GM18873 (cell line): ENCODE results near the gene SPTLC1.
"Not testable (repeated sequence)": the region's sequence is repeated elsewhere in the genome, so short reads cannot be mapped to it uniquely, and the experiment has no call there.

Experiments
- ATAC-seq: cut with Tn5 transposase; IDR thresholded peaks from one replicate; pipeline ENCODE4 v1.9.1; 2021; ENCODE audit warnings: mild to moderate bottlenecking, moderate library complexity, moderate number of reproducible peaks; ENCODE audit not compliant: unreplicated experiment, low FRiP score

Gene SPTLC1

DNA sequence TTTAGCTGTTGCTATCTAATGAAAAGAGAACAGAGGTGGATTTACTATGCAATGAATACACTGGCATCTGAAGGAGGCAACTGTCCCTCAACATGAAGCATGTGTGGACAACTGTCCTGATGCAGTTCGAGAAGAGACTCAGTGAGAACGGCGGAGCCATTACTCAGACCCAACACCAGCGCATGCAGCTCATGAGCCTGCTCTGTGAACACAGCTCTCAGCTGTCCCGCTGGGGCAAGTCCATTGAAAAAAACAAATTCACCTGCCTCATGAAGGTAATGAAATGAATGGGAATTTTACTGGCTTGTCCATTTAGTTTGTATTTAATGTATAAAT lies 78.8 kb downstream of the SPTLC1 start:
- ATAC-seq = no peak

- ATAC-seq = no peak
Measured at GRCh38 chr9:92035687-92036410, 79.4 kb downstream of the SPTLC1 start.

GRCh38 chr9:92035146-92035545 lies 80.1 kb downstream of the SPTLC1 start:
- ATAC-seq = no peak

DNA sequence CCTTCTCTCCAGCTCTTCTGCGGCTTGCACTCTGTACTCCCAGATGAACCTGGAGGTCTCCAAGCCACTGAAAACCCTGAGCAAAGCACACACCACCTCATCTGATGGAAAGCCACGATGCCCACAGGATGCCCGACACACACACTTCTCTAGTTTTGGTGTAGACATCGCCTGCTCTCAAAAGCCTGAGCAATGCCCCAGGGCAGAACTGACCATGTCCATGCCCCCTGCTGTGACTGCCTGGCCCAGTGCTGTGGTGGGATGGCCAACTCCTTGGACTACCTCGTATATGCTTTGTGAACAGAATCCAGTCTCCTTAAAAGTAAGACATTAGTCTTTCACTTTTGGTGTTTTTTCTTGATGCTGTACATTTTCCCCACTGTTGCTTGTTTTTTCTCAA lies 81.2 kb downstream of the SPTLC1 start:
- no peak for ATAC-seq

GRCh38 chr9:92033307-92033706 lies 81.9 kb downstream of the SPTLC1 start:
- no peak for ATAC-seq

GRCh38 chr9:92032891-92033290 lies 82.3 kb downstream of the SPTLC1 start:
- ATAC-seq = no peak

DNA sequence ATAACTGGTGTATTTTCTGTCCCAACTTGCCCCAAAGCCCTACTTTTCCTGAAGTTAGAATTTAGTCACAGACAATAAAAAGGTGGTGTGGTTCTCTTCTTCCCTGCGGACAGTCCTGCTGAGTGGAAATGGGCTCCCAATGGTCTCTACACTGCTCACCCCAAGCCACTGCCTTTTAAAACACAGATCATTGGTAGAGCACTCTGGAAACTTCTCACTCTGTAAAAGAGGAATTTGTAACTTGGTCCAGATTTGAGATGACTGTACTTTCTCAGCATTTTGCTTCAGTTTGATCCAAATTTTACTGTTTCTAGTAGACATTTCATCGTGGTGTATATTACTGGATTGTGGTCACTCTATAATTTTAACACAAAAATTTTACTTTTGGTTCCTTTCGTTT lies 84.8 kb downstream of the SPTLC1 start:
- no peak for ATAC-seq

DNA sequence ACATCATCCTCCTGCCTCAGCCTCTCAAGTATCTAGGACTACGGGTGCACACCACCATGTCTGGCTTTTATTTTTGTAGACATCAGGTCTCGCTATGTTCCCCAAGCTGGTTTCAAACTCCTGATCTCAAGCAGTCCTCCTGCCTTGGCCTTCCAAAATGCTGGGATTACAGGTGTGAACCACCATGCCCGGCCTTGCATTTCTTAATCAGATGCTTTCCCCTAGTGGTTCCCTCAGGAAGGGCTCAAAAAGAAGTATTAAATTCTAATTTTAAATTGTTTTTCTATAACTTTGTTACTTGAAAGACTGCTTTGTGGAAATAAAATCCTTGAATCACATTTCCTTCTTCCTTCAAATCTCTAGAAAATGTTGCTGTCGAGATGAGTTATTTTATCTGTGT lies 85.7 kb downstream of the SPTLC1 start:
- no peak for ATAC-seq

GRCh38 chr9:92026206-92027002 lies 88.8 kb downstream of the SPTLC1 start:
- no peak for ATAC-seq

GRCh38 chr9:92021785-92022541 lies 93.2 kb downstream of the SPTLC1 start:
- ATAC-seq = not testable (repeated sequence)

GRCh38 chr9:92019658-92020057 lies 95.6 kb downstream of the SPTLC1 start:
- no peak for ATAC-seq

- no peak for ATAC-seq
Measured at GRCh38 chr9:92010705-92011536, 104.3 kb downstream of the SPTLC1 start.

GRCh38 chr9:92010253-92010652 lies 105.0 kb downstream of the SPTLC1 start:
- ATAC-seq = not testable (repeated sequence)

DNA sequence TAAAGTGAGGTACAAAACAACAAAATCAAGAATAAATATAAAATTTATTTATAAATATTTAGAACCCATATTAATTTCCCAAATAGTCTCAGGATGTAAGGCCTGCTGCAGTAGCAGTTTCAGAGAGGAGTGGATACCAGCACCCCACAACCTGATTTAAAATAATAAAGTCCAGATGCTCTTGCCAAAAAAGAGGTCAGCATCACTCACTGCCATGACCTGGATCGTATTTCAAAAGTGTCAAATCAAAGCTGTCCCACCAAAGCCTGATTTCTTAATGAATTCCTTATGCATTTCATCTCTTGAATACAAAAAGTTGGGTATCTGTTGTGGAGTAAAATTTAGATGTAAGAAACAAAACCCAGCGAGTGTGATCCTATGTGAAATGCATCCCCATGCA lies 107.2 kb downstream of the SPTLC1 start:
- ATAC-seq = no peak

DNA sequence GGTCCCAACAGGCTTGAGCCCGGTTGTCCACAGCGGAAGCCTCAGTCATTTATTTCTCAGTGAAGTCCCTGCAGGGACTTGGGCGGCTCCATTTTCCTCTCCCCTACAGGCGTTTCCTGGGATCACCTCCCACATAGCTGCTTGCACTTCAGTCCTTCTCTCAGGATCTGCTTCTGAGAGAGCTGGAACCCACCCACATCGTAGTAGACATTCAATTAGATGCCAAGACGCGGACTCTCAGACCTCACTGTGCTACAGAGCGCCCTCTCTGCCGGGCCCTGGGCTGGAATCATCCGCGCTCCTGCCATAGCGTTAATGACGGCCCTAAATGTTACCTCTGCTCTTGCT lies 111.2 kb downstream of the SPTLC1 start:
- ATAC-seq = no peak

DNA sequence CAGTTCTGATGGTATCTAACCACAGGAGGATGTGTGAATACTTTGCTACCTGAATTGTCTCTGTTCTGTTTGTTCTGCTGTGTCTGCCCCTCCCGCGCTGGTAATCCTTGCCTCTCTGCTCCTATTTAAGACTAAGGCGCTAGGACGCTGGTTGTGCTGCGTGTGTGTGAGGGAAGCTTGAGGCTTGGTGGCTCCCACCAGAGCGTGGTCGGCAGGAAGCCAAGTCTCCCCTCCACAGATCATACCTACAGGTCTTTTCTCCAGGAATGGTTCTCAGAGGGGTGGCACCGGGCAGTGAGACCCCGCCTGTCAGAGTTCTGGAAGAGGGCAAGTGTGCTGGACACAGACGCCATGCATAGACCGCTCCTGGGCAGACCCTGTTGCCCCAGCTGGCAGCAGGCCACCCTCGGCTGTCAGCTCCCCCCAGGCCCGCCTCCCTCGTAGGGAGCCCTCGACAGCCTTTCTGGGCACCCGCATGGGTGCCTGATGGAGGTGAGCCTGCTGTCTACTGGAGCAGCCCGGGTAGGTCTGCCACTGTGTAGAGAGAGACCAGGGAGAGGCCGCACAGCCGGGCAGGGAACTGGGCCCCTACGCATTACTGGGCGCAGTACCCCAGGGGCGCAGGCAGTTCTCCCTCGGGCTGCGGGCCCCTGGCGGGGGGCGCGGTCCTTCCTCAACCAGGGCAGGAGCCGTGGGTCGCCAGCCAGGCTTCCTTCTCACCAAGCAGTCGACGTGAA lies 111.7 kb downstream of the SPTLC1 start:
- ATAC-seq = no peak

DNA sequence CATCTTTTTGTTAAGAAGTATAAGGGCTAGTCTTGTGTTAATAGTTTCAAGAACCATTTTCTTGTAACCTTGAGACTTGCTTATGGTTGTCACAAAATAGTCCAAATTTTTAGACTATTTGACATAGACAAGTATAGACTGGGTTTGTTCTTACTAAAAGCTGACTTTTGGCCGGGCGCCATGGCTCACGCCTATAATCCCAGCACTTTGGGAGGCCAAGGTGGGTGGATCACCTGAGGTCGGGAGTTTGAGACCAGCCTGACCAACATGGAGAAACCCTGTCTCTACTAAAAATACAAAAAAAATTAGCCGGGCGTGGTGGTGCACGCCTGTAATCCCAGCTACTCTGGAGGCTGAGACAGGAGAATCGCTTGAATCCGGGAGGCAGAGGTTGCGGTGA lies 113.3 kb downstream of the SPTLC1 start:
- not testable (repeated sequence) for ATAC-seq

DNA sequence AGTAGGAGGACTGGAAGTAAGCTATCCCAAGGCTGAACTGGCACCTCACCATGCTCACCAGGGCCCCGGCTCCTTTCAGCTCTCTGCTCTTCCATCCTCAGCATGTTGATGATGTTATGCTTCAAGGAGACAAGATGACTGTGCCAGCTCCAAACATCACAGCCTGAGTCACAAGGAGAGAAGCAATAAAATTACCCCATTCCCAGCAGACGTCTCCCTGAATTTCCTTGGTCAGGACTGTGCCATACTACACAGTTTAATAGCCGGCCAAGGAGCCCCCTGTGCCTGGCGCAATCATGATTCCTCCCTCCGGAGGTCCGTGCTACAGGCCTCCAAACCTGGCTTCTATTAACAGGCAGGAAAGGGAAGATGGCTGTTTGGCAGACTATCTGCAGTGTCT lies 114.0 kb downstream of the SPTLC1 start:
- ATAC-seq = no peak

DNA sequence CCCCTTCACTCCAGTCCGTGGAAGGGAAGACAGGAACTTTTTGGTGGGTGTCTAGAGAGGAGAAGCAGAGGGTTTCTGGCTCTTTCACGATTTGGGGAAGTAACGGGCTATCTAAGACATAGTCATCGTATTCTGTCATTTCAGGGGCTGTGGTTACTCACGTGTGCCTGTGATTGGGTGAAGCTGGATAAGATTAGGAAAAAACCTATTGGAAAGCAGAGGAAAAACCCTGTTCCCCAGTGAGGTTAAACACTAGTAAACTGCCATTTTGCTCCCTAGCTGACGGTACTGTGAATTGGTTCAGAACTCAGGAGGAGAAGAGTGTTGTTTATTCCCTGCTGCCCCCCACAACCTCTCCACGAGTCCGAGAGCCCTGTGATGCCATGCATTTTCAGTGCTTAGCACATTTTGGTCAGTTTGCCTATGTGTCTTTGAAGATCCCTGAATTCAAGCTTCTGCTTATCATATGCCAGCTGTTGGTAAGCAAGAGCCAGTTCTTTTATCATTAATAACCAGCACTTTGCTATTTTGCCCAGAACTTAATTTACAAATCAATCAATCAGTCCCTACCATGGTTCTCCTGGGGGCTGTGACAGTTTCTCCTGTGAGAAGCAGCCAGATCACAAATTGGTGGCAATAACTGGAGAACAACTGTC lies 120.1 kb downstream of the SPTLC1 start:
- no peak for ATAC-seq
